HEK293 (cell line): ENCODE measurements around the gene METTL1.
A peak's percentile ranks its signal among the peaks of the same experiment; 100 is the strongest.

Source experiments
- CTCF ChIA-PET: fragments of 350-600 bp; formaldehyde crosslinking; extraction: SDS; loops from one replicate; lab custom pipeline; 2021; ENCODE audit warnings: antibody characterized with exemption; lab: Yijun Ruan, JAX
- POLR2A ChIA-PET: fragments of 300-600 bp; formaldehyde crosslinking; extraction: SDS; loops from one replicate; lab custom pipeline; 2020; ENCODE audit warnings: antibody characterized with exemption, inconsistent platforms; lab: Yijun Ruan, JAX
- H3K27ac ChIP-seq: fragments of 200-500 bp; sonication (Bioruptor generic); 2 replicates; pipeline ENCODE4 v1.5.1; 2014; ENCODE audit warnings: low read depth, low read length, control low read depth, inconsistent platforms; ENCODE audit errors: extremely low read depth
- H3K36me3 ChIP-seq, 2 experiments: fragments of 200-500 bp in 1 of 2; sonication (Bioruptor generic) in 1 of 2; 1 replicate in 1 of 2; 2 replicates in 1 of 2; pipeline ENCODE4 v1.5.1; 2014 to 2017; ENCODE audit warnings: inconsistent platforms in 2 of 2, low read length in 2 of 2; ENCODE audit not compliant: control insufficient read depth in 2 of 2, insufficient read depth in 1 of 2
- H3K4me1 ChIP-seq: fragments of 200-500 bp; sonication (Bioruptor generic); 2 replicates; pipeline ENCODE4 v1.5.1; 2014; ENCODE audit warnings: mild to moderate bottlenecking, low read length, inconsistent platforms; ENCODE audit not compliant: control insufficient read depth, insufficient read depth
- H3K4me3 ChIP-seq: 2 replicates; pipeline ENCODE4 v1.5.1; 2011; ENCODE audit warnings: low read depth, mild to moderate bottlenecking, control low read depth, low read length, moderate library complexity
- H3K9me3 ChIP-seq: fragments of 200-500 bp; sonication (Bioruptor generic); 2 replicates; pipeline ENCODE4 v1.5.1; 2014; ENCODE audit warnings: low read depth, low read length, inconsistent platforms; ENCODE audit not compliant: control insufficient read depth, insufficient read depth
- EGR2 ChIP-seq: fragments of 450-650 bp; formaldehyde crosslinking; IDR thresholded peaks from 2 replicates; pipeline ENCODE4 v1.5.1; 2016; ENCODE audit warnings: low read depth, missing biosample characterization, missing genetic modification characterization
- GLIS2 ChIP-seq: fragments of 450-650 bp; formaldehyde crosslinking; IDR thresholded peaks from 2 replicates; pipeline ENCODE4 v1.5.1; 2016; ENCODE audit warnings: missing biosample characterization, missing genetic modification characterization
- HOXC10 ChIP-seq: sonication (generic); formaldehyde crosslinking; IDR thresholded peaks from 2 replicates; pipeline ENCODE4 v1.8.1; 2023; ENCODE audit warnings: mild to moderate bottlenecking, missing genetic modification reagents
- PATZ1 ChIP-seq: fragments of 450-650 bp; formaldehyde crosslinking; IDR thresholded peaks from 2 replicates; pipeline ENCODE4 v1.5.1; 2016; ENCODE audit warnings: missing biosample characterization, missing genetic modification characterization
- SP2 ChIP-seq: fragments of 450-650 bp; formaldehyde crosslinking; IDR thresholded peaks from 2 replicates; pipeline ENCODE4 v1.5.1; 2016; ENCODE audit warnings: missing biosample characterization, missing genetic modification characterization
- ZBTB10 ChIP-seq: fragments of 450-650 bp; formaldehyde crosslinking; IDR thresholded peaks from 2 replicates; pipeline ENCODE4 v1.5.1; 2016; ENCODE audit warnings: missing biosample characterization, missing genetic modification characterization
- ZBTB20 ChIP-seq: fragments of 450-650 bp; formaldehyde crosslinking; IDR thresholded peaks from 2 replicates; pipeline ENCODE4 v1.5.1; 2016; ENCODE audit warnings: missing biosample characterization, missing genetic modification characterization
- ZBTB26 ChIP-seq: fragments of 450-650 bp; formaldehyde crosslinking; optimal IDR thresholded peaks from 2 replicates; pipeline ENCODE3; 2016; ENCODE audit warnings: missing biosample characterization, mild to moderate bottlenecking, missing genetic modification characterization
- ZBTB48 ChIP-seq: fragments of 450-650 bp; formaldehyde crosslinking; IDR thresholded peaks from 2 replicates; pipeline ENCODE4 v1.5.1; 2016; ENCODE audit warnings: missing biosample characterization, missing genetic modification characterization
- ZBTB7A ChIP-seq: fragments of 450-650 bp; formaldehyde crosslinking; IDR thresholded peaks from 2 replicates; pipeline ENCODE4 v1.5.1; 2016; ENCODE audit warnings: low read depth, missing biosample characterization, missing genetic modification characterization
- ZBTB8A ChIP-seq: fragments of 450-650 bp; formaldehyde crosslinking; IDR thresholded peaks from 2 replicates; pipeline ENCODE4 v1.5.1; 2016; ENCODE audit warnings: missing biosample characterization, missing genetic modification characterization
- ZNF221 ChIP-seq: fragments of 450-650 bp; formaldehyde crosslinking; IDR thresholded peaks from 2 replicates; pipeline ENCODE4 v1.5.1; 2017; ENCODE audit warnings: missing biosample characterization, missing genetic modification characterization, borderline replicate concordance
- ZNF223 ChIP-seq: fragments of 450-650 bp; formaldehyde crosslinking; IDR thresholded peaks from 2 replicates; pipeline ENCODE4 v1.5.1; 2016; ENCODE audit warnings: missing biosample characterization, missing genetic modification characterization
- ZNF274 ChIP-seq, 2 experiments: fragments of 200-500 bp in 1 of 2; fragments of 450-650 bp in 1 of 2; sonication (Bioruptor generic) in 1 of 2; formaldehyde crosslinking in 1 of 2; IDR thresholded peaks; 2 replicates each; pipeline versions ENCODE4 v1.5.1 to v1.6.1; 2014 to 2016; ENCODE audit warnings: borderline replicate concordance in 1 of 2, inconsistent platforms in 1 of 2, low read length in 1 of 2, missing biosample characterization in 1 of 2, missing genetic modification characterization in 1 of 2
- ZNF302 ChIP-seq: fragments of 450-650 bp; formaldehyde crosslinking; IDR thresholded peaks from 2 replicates; pipeline ENCODE4 v1.5.1; 2016; ENCODE audit warnings: missing biosample characterization, missing genetic modification characterization, low read depth
- ZNF398 ChIP-seq: fragments of 450-650 bp; formaldehyde crosslinking; IDR thresholded peaks from 2 replicates; pipeline ENCODE4 v1.5.1; 2017; ENCODE audit warnings: missing biosample characterization, missing genetic modification characterization
- ZNF449 ChIP-seq: fragments of 450-650 bp; formaldehyde crosslinking; IDR thresholded peaks from 2 replicates; pipeline ENCODE4 v1.5.1; 2017; ENCODE audit warnings: missing biosample characterization, mild to moderate bottlenecking, missing genetic modification characterization, moderate library complexity
- ZNF473 ChIP-seq: fragments of 450-650 bp; formaldehyde crosslinking; IDR thresholded peaks from 2 replicates; pipeline ENCODE4 v1.5.1; 2017; ENCODE audit warnings: missing biosample characterization, missing genetic modification characterization
- ZNF624 ChIP-seq: fragments of 450-650 bp; formaldehyde crosslinking; IDR thresholded peaks from 2 replicates; pipeline ENCODE4 v1.5.1; 2017; ENCODE audit warnings: missing biosample characterization, missing genetic modification characterization
- ZSCAN16 ChIP-seq: fragments of 450-650 bp; formaldehyde crosslinking; IDR thresholded peaks from 2 replicates; pipeline ENCODE4 v1.5.1; 2016; ENCODE audit warnings: missing biosample characterization, missing genetic modification characterization

The METTL1 gene

GRCh38 chr12:57737467-57738460, 34.1 kb downstream of the METTL1 start (continued):
- TF ChIP-seq ZBTB26 (tag by site-specific recombination) (peak; percentile 65), ZBTB8A (tag by site-specific recombination) (peak; percentile 75; the same call in 1 of the 2 replicates), ZBTB10 (no peak), GLIS2 (tag by site-specific recombination) (peak; percentile 13; the same call in 1 of the 2 replicates), ZNF398 (tag by site-specific recombination) (0 out of 2 replicates have a peak, but pooled peaks have one; percentile 6), ZNF449 (tag by site-specific recombination) (no peak), ZNF302 (no peak), ZNF473 (tag by site-specific recombination) (no peak), ZNF624 (tag by site-specific recombination) (no peak), SP2 (tag by site-specific recombination) (no peak), ZNF274 (IDR thresholded peaks at IDR 0.05; ENCODE audit: low read length) (no peak), ZNF274 (tag by site-specific recombination; IDR thresholded peaks at IDR 0.05; ENCODE audit: borderline replicate concordance) (no peak), ZBTB48 (no peak), ZBTB7A (tag by site-specific recombination) (peak; percentile 62; the same call in 1 of the 2 replicates)

GRCh38 chr12:57736741-57737466, 35.0 kb downstream of the METTL1 start:
- Histone ChIP-seq H3K4me1 (peaks cover 6% of the 10 kb centered on the region; the same call in 1 of the 2 replicates), H3K36me3 (no peaks in the 10 kb centered on the region), H3K4me3 (no peak overlapping the region), H3K27ac (no peak overlapping the region), H3K9me3 (no peaks in the 10 kb centered on the region)
- ChIA-PET CTCF (interaction anchor here (0.6 to 4.8 kb wide), 9 partner anchors 12 to 508 kb away, joined by 3 to 55 read pairs (median 3); no protein-coding TSS in a partner anchor), POLR2A (interaction anchor here (1.0 to 1.6 kb wide), 3 partner anchors 8 to 13 kb away, joined by 6 read pairs; partner anchors contain the start of gene TSPAN31)
- TF ChIP-seq ZBTB20 (peak; percentile 35; the same call in 1 of the 2 replicates), ZNF221 (tag by site-specific recombination) (no peak), EGR2 (tag by site-specific recombination) (peak; percentile 31; the same call in 1 of the 2 replicates), ZNF223 (tag by site-specific recombination) (0 out of 2 replicates have a peak, but pooled peaks have one; percentile 18), ZBTB10 (0 out of 2 replicates have a peak, but pooled peaks have one; percentile 39), ZSCAN16 (tag by site-specific recombination) (no peak), HOXC10 (CRISPR knock-in tag) (no peak), PATZ1 (tag by site-specific recombination) (peak; percentile 84)
